NCI-H2029 (cell line): Measurements from ENCODE around the gene BMPR2.
"Not testable (repeated sequence)": the region's sequence is repeated elsewhere in the genome, so short reads cannot be mapped to it uniquely, and the experiment has no call there.

Experiments
- DNase-seq: peaks from one replicate; lab custom pipeline; 2025; lab: John Stamatoyannopoulos, UW

BMPR2 gene

GRCh38 chr2:202382684-202383083, 6.6 kb downstream of the BMPR2 start:
- no peak for DNase-seq

- DNase-seq = not testable (repeated sequence)
These were observed 10.4 kb downstream of the BMPR2 start for GRCh38 chr2:202386495-202386894.

- no peak for DNase-seq
These were observed 11.6 kb downstream of the BMPR2 start for GRCh38 chr2:202387608-202388342.

- DNase-seq = no peak
These were observed 24.8 kb downstream of the BMPR2 start for GRCh38 chr2:202400941-202401340.

- DNase-seq = no peak
These were observed 29.7 kb downstream of the BMPR2 start for GRCh38 chr2:202405798-202406197.

- DNase-seq = no peak
These were observed 30.4 kb downstream of the BMPR2 start for GRCh38 chr2:202406445-202406978.

- DNase-seq = no peak
These were observed 32.5 kb downstream of the BMPR2 start for GRCh38 chr2:202408546-202409140.

GRCh38 chr2:202410092-202410491, 34.0 kb downstream of the BMPR2 start:
- DNase-seq = no peak

- no peak for DNase-seq
These were observed 35.0 kb downstream of the BMPR2 start for GRCh38 chr2:202411097-202411496.

- DNase-seq = no peak
These were observed 41.9 kb downstream of the BMPR2 start for GRCh38 chr2:202418027-202418426.

GRCh38 chr2:202418511-202418910, 42.4 kb downstream of the BMPR2 start:
- no peak for DNase-seq

GRCh38 chr2:202423139-202423538, 47.0 kb downstream of the BMPR2 start:
- no peak for DNase-seq

- no peak for DNase-seq
These were observed 48.9 kb downstream of the BMPR2 start for GRCh38 chr2:202425036-202425435.

GRCh38 chr2:202426751-202427150, 50.6 kb downstream of the BMPR2 start:
- no peak for DNase-seq

GRCh38 chr2:202429164-202429980, 53.2 kb downstream of the BMPR2 start:
- no peak for DNase-seq

- DNase-seq = no peak
These were observed 56.6 kb downstream of the BMPR2 start for GRCh38 chr2:202432776-202433175.

GRCh38 chr2:202434472-202434871, 58.3 kb downstream of the BMPR2 start:
- DNase-seq = no peak

GRCh38 chr2:202436626-202437025, 60.5 kb downstream of the BMPR2 start:
- DNase-seq = no peak

- DNase-seq = not testable (repeated sequence)
These were observed 64.0 kb downstream of the BMPR2 start for GRCh38 chr2:202440117-202440516.

GRCh38 chr2:202442882-202443281, 66.8 kb downstream of the BMPR2 start:
- no peak for DNase-seq

- no peak for DNase-seq
These were observed 67.9 kb downstream of the BMPR2 start for GRCh38 chr2:202444000-202444399.

GRCh38 chr2:202449344-202449743, 73.2 kb downstream of the BMPR2 start:
- no peak for DNase-seq

GRCh38 chr2:202450785-202451184, 74.7 kb downstream of the BMPR2 start:
- DNase-seq = no peak
